ENCODE measurements around the gene ZNF654.
A peak's percentile ranks its signal among the peaks of the same experiment; 100 is the strongest.

The ZNF654 gene

GRCh38 chr3:88093266-88093665 is 34.2 kb downstream of the ZNF654 start:
- DNase-seq (ENCODE audit: low read depth) = no peak

GRCh38 chr3:88101142-88101541 is 42.1 kb downstream of the ZNF654 start:
- no peak for DNase-seq (ENCODE audit: low read depth)
- no peak overlapping the region for H3K4me3 ChIP-seq (ENCODE audit: low read depth, low read length)
- TF ChIP-seq MAX (IDR thresholded peaks at IDR 0.05; ENCODE audit: low read depth, low read length) (no peak), MYC (IDR thresholded peaks at IDR 0.05; ENCODE audit: low read depth, low read length) (no peak), CTCF (IDR thresholded peaks at IDR 0.05; ENCODE audit: low read depth, low read length) (no peak), POLR2A (IDR thresholded peaks at IDR 0.05; ENCODE audit: extremely low read depth, insufficient read length) (no peak)

More at GRCh38 chr3:88093266-88093665, 34.2 kb downstream of the ZNF654 start:
- H3K4me3 ChIP-seq (ENCODE audit: low read depth, low read length) = no peak overlapping the region
- TF ChIP-seq MAX (IDR thresholded peaks at IDR 0.05; ENCODE audit: low read depth, low read length) (no peak), MYC (IDR thresholded peaks at IDR 0.05; ENCODE audit: low read depth, low read length) (no peak), POLR2A (IDR thresholded peaks at IDR 0.05; ENCODE audit: extremely low read depth, insufficient read length) (no peak), CTCF (IDR thresholded peaks at IDR 0.05; ENCODE audit: low read depth, low read length) (no peak)

- no peak overlapping the region for H3K4me3 ChIP-seq (ENCODE audit: low read depth, low read length)
- TF ChIP-seq POLR2A (IDR thresholded peaks at IDR 0.05; ENCODE audit: extremely low read depth, insufficient read length) (no peak), MAX (IDR thresholded peaks at IDR 0.05; ENCODE audit: low read depth, low read length) (no peak)
- DNase-seq (ENCODE audit: low read depth) = no peak
Measured at GRCh38 chr3:88105325-88105724, 46.3 kb downstream of the ZNF654 start.

GRCh38 chr3:88112289-88112688 is 53.2 kb downstream of the ZNF654 start:
- TF ChIP-seq MYC (IDR thresholded peaks at IDR 0.05; ENCODE audit: low read depth, low read length) (no peak), MAX (IDR thresholded peaks at IDR 0.05; ENCODE audit: low read depth, low read length) (no peak), CTCF (IDR thresholded peaks at IDR 0.05; ENCODE audit: low read depth, low read length) (no peak), POLR2A (IDR thresholded peaks at IDR 0.05; ENCODE audit: extremely low read depth, insufficient read length) (no peak)
- no peak overlapping the region for H3K4me3 ChIP-seq (ENCODE audit: low read depth, low read length)
- DNase-seq (ENCODE audit: low read depth) = no peak

GRCh38 chr3:88113311-88114162 is 54.5 kb downstream of the ZNF654 start:
- no peak overlapping the region for H3K4me3 ChIP-seq (ENCODE audit: low read depth, low read length)
- peak; percentile 75 for DNase-seq (ENCODE audit: low read depth)
- TF ChIP-seq CTCF (IDR thresholded peaks at IDR 0.05; ENCODE audit: low read depth, low read length) (peak; percentile 64), MAX (IDR thresholded peaks at IDR 0.05; ENCODE audit: low read depth, low read length) (no peak)

- H3K4me3 ChIP-seq (ENCODE audit: low read depth, low read length) = no peak overlapping the region
- no peak for TF ChIP-seq POLR2A (IDR thresholded peaks at IDR 0.05; ENCODE audit: extremely low read depth, insufficient read length)
- TF ChIP-seq CTCF (IDR thresholded peaks at IDR 0.05; ENCODE audit: low read depth, low read length) = no peak
- TF ChIP-seq MYC (IDR thresholded peaks at IDR 0.05; ENCODE audit: low read depth, low read length) = no peak
- no peak for TF ChIP-seq MAX (IDR thresholded peaks at IDR 0.05; ENCODE audit: low read depth, low read length)
- DNase-seq (ENCODE audit: low read depth) = no peak
Measured at GRCh38 chr3:88114878-88115549, 56.0 kb downstream of the ZNF654 start.
